Fibroblast of skin of back (primary cell): ENCODE data around the gene MARCHF10.
A peak's percentile ranks its signal among the peaks of the same experiment; 100 is the strongest.

Experiments
- DNase-seq: peaks from one replicate; pipeline ENCODE4 v3.0.0-alpha.2; 2013

MARCHF10 gene

GRCh38 chr17:62822080-62822904 is 14.2 kb upstream of the MARCHF10 start:
- DNase-seq: peak; percentile 19

GRCh38 chr17:62821189-62822079 is 13.3 kb upstream of the MARCHF10 start:
- peak; percentile 6 for DNase-seq

GRCh38 chr17:62819511-62820221 is 11.6 kb upstream of the MARCHF10 start:
- peak; percentile 98 for DNase-seq

GRCh38 chr17:62818526-62818925 is 10.4 kb upstream of the MARCHF10 start:
- DNase-seq: no peak

- no peak for DNase-seq
Measured at GRCh38 chr17:62816282-62816839, 8.2 kb upstream of the MARCHF10 start.

- DNase-seq: no peak
Measured at GRCh38 chr17:62809656-62810055, 1.5 kb upstream of the MARCHF10 start.

- no peak for DNase-seq
Measured at GRCh38 chr17:62808576-62808970, 459 bp upstream of the MARCHF10 start.

GRCh38 chr17:62805234-62805633 is 2.9 kb downstream of the MARCHF10 start:
- no peak for DNase-seq

- DNase-seq: no peak
Measured at GRCh38 chr17:62804822-62805221, 3.3 kb downstream of the MARCHF10 start.

- DNase-seq: no peak
Measured at GRCh38 chr17:62804025-62804424, 4.1 kb downstream of the MARCHF10 start.

GRCh38 chr17:62802561-62803205 is 5.4 kb downstream of the MARCHF10 start:
- no peak for DNase-seq

- no peak for DNase-seq
Measured at GRCh38 chr17:62801553-62802114, 6.5 kb downstream of the MARCHF10 start.

- DNase-seq: peak; percentile 38
Measured at GRCh38 chr17:62800585-62800984, 7.5 kb downstream of the MARCHF10 start.

GRCh38 chr17:62797959-62798358 is 10.2 kb downstream of the MARCHF10 start:
- DNase-seq: peak; percentile 35

- DNase-seq: no peak
Measured at GRCh38 chr17:62796291-62796690, 11.8 kb downstream of the MARCHF10 start.

- DNase-seq: no peak
Measured at GRCh38 chr17:62794666-62794971, 13.5 kb downstream of the MARCHF10 start.

GRCh38 chr17:62793919-62794665 is 14.0 kb downstream of the MARCHF10 start:
- DNase-seq: no peak

GRCh38 chr17:62792447-62792800 is 15.7 kb downstream of the MARCHF10 start:
- DNase-seq: no peak

- peak; percentile 95 for DNase-seq
Measured at GRCh38 chr17:62791767-62792446, 16.2 kb downstream of the MARCHF10 start.

GRCh38 chr17:62791235-62791734 is 16.8 kb downstream of the MARCHF10 start:
- peak; percentile 95 for DNase-seq
